Endothelial cell of umbilical vein (primary cell): ENCODE data around the gene IMPDH2.

Experiments used
- EZH2 ChIP-seq: IDR thresholded peaks from 2 replicates; pipeline ENCODE4 v1.6.1; 2012; ENCODE audit warnings: borderline replicate concordance, low read depth, mild to moderate bottlenecking, moderate library complexity, low read length, inconsistent platforms; ENCODE audit not compliant: severe bottlenecking
- FOS ChIP-seq: IDR thresholded peaks from 2 replicates; pipeline ENCODE4 v1.6.1; 2011; ENCODE audit warnings: mild to moderate bottlenecking, low read length, moderate library complexity, borderline replicate concordance; ENCODE audit not compliant: insufficient read depth
- JUN ChIP-seq: IDR thresholded peaks from 2 replicates; pipeline ENCODE4 v1.6.1; 2011; ENCODE audit warnings: borderline replicate concordance, low read depth; ENCODE audit not compliant: insufficient read length, insufficient read depth
- MYC ChIP-seq: IDR thresholded peaks from one replicate; pipeline ENCODE4 v1.6.1; 2011; ENCODE audit warnings: mild to moderate bottlenecking, low read depth, low read length
- POLR2A ChIP-seq: IDR thresholded peaks from 2 replicates; pipeline ENCODE4 v1.6.1; 2012; ENCODE audit warnings: low read depth, mild to moderate bottlenecking, control low read depth, low read length
- TF ChIP-seq, protein P1 (sequence below), 2 donors: IDR thresholded peaks; 1 replicate in 1 of 2; 2 replicates in 1 of 2; pipeline ENCODE4 v1.5.1; 2011; ENCODE audit warnings: low read length in 2 of 2, mild to moderate bottlenecking in 2 of 2, moderate library complexity in 2 of 2, control low read depth in 1 of 2, inconsistent platforms in 1 of 2, low read depth in 1 of 2; ENCODE audit not compliant: insufficient read depth in 1 of 2; ENCODE audit errors: extremely low read depth in 1 of 2
- TF ChIP-seq, protein P2 (sequence below): IDR thresholded peaks from 2 replicates; pipeline ENCODE4 v1.6.1; 2011; ENCODE audit not compliant: insufficient read depth, insufficient read length

GRCh38 chr3:49029563-49029884 lies 326 bp upstream of the IMPDH2 start:
- TF ChIP-seq POLR2A: no peak
- no peak for TF ChIP-seq MYC
- TF ChIP-seq, protein P1, sequence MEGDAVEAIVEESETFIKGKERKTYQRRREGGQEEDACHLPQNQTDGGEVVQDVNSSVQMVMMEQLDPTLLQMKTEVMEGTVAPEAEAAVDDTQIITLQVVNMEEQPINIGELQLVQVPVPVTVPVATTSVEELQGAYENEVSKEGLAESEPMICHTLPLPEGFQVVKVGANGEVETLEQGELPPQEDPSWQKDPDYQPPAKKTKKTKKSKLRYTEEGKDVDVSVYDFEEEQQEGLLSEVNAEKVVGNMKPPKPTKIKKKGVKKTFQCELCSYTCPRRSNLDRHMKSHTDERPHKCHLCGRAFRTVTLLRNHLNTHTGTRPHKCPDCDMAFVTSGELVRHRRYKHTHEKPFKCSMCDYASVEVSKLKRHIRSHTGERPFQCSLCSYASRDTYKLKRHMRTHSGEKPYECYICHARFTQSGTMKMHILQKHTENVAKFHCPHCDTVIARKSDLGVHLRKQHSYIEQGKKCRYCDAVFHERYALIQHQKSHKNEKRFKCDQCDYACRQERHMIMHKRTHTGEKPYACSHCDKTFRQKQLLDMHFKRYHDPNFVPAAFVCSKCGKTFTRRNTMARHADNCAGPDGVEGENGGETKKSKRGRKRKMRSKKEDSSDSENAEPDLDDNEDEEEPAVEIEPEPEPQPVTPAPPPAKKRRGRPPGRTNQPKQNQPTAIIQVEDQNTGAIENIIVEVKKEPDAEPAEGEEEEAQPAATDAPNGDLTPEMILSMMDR (IDR thresholded peaks at IDR 0.05; ENCODE audit: extremely low read depth in 1 of 2, insufficient read depth in 1 of 2, low read depth in 1 of 2, low read length in 2 of 2): no peak
- TF ChIP-seq, protein P2, sequence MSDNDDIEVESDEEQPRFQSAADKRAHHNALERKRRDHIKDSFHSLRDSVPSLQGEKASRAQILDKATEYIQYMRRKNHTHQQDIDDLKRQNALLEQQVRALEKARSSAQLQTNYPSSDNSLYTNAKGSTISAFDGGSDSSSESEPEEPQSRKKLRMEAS: no peak
- no peak for TF ChIP-seq JUN
- TF ChIP-seq EZH2: no peak
- no peak for TF ChIP-seq FOS
